MG63 (cell line): ENCODE data around the gene C1orf159. TPM values are rescaled to one million over a fixed set of nuclear protein-coding genes. Genes with fewer than 3 reads are reported as not detected.

Source experiments
- DNase-seq: peaks from one replicate; pipeline ENCODE4 v3.0.0-alpha.2; 2020
- H3K27me3 ChIP-seq: fragments of 250-450 bp; sonication (Bioruptor Pico); 2 replicates; pipeline ENCODE4 v1.5.1; 2020; ENCODE audit warnings: mild to moderate bottlenecking, moderate library complexity
- H3K36me3 ChIP-seq: fragments of 250-450 bp; sonication (Bioruptor Pico); 2 replicates; pipeline ENCODE4 v1.5.1; 2020; ENCODE audit warnings: mild to moderate bottlenecking, moderate library complexity
- H3K4me3 ChIP-seq: fragments of 250-450 bp; sonication (Bioruptor Pico); 2 replicates; pipeline ENCODE4 v1.5.1; 2020; ENCODE audit warnings: mild to moderate bottlenecking, moderate library complexity
- H3K9me3 ChIP-seq: fragments of 250-450 bp; sonication (Bioruptor Pico); 2 replicates; pipeline ENCODE4 v1.5.1; 2020; ENCODE audit warnings: mild to moderate bottlenecking, moderate library complexity
- total RNA-seq: library from RNA; depleted of rRNA; stranded (reverse); fragments of >200 nt; shearing (Covaris generic); gene quantifications from 2 replicates; pipeline ENCODE4 v1.2.3, GENCODE V29; 2014; ENCODE audit warnings: low replicate concordance

C1orf159 gene
- total RNA-seq, 1 experiment from 2014 or later = 18.2 TPM

GRCh38 chr1:1124786-1125642 is 9.1 kb upstream of the C1orf159 start:
- no peak for DNase-seq
- no peaks in the 10 kb centered on the region for H3K27me3 ChIP-seq
- H3K36me3 ChIP-seq = no peaks in the 10 kb centered on the region
- H3K4me3 ChIP-seq = no peak overlapping the region
- H3K9me3 ChIP-seq = no peaks in the 10 kb centered on the region; the same call in 1 of the 2 replicates

DNA sequence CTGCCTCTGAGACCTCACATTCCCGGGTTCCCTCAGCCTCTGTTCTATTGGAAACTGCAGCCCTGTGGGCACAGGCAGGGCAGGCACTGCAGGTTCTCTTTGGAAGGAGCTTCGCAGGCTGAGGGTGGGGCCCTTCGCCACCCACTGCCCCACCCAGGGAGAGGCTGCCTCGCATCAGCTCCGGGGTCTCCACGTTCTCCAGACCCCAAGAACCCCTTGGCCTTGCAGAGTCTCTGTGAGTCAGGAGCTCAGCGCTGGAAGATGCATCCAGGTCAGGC is 8.6 kb upstream of the C1orf159 start:
- Histone ChIP-seq H3K4me3 (no peak overlapping the region), H3K27me3 (no peaks in the 10 kb centered on the region), H3K36me3 (no peaks in the 10 kb centered on the region), H3K9me3 (no peaks in the 10 kb centered on the region; the same call in 1 of the 2 replicates)
- DNase-seq = no peak

GRCh38 chr1:1123581-1124507 is 8.0 kb upstream of the C1orf159 start:
- H3K9me3 ChIP-seq = no peaks in the 10 kb centered on the region; the same call in 1 of the 2 replicates
- DNase-seq = peak; percentile 36
- no peak overlapping the region for H3K4me3 ChIP-seq
- no peaks in the 10 kb centered on the region for H3K36me3 ChIP-seq
- H3K27me3 ChIP-seq = no peaks in the 10 kb centered on the region

DNA sequence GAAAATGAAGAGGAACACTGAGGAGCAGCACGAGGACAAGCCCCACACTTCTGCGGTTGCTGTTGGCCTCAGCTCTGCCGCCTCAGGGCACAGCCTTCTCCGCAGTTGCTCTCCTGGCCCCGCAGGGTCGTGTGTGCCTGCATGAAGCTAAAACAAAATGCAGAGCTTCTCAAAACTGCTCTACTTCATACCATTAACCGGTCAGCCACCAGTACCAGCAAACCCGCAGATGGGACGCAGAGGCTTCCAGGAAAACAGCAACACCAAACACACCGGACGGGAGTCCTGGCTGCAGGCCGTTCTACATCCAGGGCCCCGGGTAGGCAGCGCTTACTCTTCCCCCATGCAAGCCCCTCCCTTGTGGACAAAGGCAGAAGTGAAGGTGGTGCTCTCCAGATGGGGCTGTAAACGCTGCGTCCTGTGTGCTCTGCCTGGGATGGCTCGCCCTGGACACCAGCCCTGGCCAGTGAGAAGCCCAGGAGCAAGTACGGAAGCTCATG is 7.1 kb upstream of the C1orf159 start:
- DNase-seq = no peak
- no peak overlapping the region for H3K4me3 ChIP-seq
- H3K36me3 ChIP-seq = no peaks in the 10 kb centered on the region
- H3K9me3 ChIP-seq = no peaks in the 10 kb centered on the region; the same call in 1 of the 2 replicates
- H3K27me3 ChIP-seq = no peaks in the 10 kb centered on the region

GRCh38 chr1:1122078-1122811 is 6.4 kb upstream of the C1orf159 start:
- peak; percentile 68 for DNase-seq
- Histone ChIP-seq H3K36me3 (no peaks in the 10 kb centered on the region), H3K27me3 (peaks cover 4% of the 10 kb centered on the region; the same call in 1 of the 2 replicates), H3K9me3 (no peaks in the 10 kb centered on the region; the same call in 1 of the 2 replicates), H3K4me3 (no peak overlapping the region)

- no peaks in the 10 kb centered on the region for H3K36me3 ChIP-seq
- H3K4me3 ChIP-seq = no peak overlapping the region
- H3K27me3 ChIP-seq = peaks cover 5% of the 10 kb centered on the region; the same call in 1 of the 2 replicates
- no peak for DNase-seq
- no peaks in the 10 kb centered on the region; the same call in 1 of the 2 replicates for H3K9me3 ChIP-seq
Measured at GRCh38 chr1:1121611-1122077, 5.8 kb upstream of the C1orf159 start.

DNA sequence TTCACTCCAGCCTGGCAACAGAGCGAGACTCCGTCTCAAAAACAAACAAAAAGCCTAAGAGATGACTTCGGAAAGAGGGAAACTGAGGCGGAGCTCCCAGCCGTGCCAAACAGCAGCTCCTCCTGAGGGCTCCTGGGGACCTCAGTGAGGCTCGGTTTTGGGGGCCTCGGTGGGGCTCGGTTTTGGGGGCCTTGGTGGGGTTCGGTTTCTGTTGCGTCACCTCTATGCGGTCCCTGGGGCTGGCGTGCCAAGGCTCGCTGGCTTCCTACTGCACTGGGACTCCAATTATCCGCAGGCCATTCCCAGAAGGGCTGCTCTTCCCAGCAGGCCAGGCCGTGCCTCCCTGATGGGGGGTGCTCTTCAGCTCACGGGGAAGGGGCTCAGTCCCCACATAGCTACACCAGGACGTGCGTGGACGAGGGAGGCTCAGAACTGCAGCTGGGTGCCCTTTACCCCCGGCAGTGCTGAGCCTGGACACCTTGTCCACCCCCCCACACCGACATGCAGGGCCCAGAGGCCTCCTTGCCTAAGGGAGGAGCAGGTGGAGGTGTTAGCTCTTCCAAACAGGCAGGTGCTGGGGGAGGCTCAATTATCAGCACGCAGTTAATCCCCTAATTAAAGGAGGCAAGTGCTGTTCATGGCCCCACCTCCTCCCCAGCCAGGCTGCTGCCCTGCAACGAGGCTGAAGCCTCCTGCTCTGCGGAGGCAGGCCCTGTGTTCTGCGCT is 5.1 kb upstream of the C1orf159 start:
- H3K27me3 ChIP-seq = peaks cover 5% of the 10 kb centered on the region; the same call in 1 of the 2 replicates
- no peak for DNase-seq
- no peak overlapping the region for H3K4me3 ChIP-seq

GRCh38 chr1:1120096-1120495 is 4.2 kb upstream of the C1orf159 start:
- Histone ChIP-seq H3K27me3 (peaks cover 5% of the 10 kb centered on the region; the same call in 1 of the 2 replicates), H3K9me3 (no peaks in the 10 kb centered on the region; the same call in 1 of the 2 replicates), H3K36me3 (no peaks in the 10 kb centered on the region), H3K4me3 (no peak overlapping the region)
- no peak for DNase-seq

More for the DNA sequence above, 5.1 kb upstream of the C1orf159 start:
- Histone ChIP-seq H3K36me3 (no peaks in the 10 kb centered on the region), H3K9me3 (no peaks in the 10 kb centered on the region; the same call in 1 of the 2 replicates)

DNA sequence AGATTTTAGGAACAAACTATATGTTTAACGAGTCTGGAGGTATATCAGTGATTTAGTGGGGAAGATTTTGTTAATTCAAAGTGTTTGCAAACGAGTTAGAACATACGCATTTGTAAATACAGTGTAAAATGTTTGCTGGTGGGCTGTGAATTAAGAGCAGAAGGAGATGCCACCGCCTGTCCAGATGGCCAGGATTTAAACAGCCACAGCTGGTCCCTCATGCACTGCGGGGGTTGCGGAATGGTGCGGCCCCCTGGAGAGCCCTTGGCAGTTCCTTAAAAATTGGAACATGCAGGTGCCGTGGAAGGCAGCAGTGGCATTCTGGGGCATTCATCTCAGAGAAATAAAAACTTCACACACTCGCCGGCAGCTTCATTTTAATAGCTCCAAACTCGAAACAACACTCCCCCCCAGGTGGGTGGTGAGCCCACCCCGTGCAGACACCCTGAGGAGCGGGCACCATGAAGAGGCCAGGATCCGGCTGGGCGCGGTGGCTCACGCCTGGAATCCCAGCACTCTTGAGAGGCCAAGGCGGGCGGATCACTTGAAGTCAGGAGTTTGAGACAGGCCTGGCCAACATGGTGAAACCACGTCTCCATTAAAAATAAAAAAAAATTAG is 3.5 kb upstream of the C1orf159 start:
- Histone ChIP-seq H3K36me3 (no peaks in the 10 kb centered on the region), H3K4me3 (no peak overlapping the region), H3K9me3 (no peaks in the 10 kb centered on the region; the same call in 1 of the 2 replicates), H3K27me3 (peaks cover 5% of the 10 kb centered on the region; the same call in 1 of the 2 replicates)
- DNase-seq = no peak

DNA sequence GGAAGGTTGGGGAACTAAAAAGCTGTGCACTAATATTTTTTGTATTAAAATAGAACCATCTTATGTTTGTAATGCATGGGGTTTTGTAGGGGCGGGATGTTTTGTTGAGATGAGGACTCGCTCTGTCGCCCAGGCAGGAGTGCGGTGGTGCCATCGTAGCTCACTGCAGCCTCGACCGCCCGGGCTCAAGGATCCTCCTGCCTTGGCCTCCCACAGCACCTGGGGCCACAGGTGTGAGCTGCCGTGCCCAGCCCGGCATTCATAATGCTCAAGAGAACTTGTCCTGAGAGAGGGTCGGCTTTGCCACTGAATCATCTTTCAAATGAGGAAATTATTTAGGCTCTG is 3.0 kb upstream of the C1orf159 start:
- DNase-seq = no peak
- Histone ChIP-seq H3K9me3 (no peaks in the 10 kb centered on the region), H3K36me3 (no peaks in the 10 kb centered on the region), H3K4me3 (no peak overlapping the region), H3K27me3 (peaks cover 5% of the 10 kb centered on the region; the same call in 1 of the 2 replicates)

DNA sequence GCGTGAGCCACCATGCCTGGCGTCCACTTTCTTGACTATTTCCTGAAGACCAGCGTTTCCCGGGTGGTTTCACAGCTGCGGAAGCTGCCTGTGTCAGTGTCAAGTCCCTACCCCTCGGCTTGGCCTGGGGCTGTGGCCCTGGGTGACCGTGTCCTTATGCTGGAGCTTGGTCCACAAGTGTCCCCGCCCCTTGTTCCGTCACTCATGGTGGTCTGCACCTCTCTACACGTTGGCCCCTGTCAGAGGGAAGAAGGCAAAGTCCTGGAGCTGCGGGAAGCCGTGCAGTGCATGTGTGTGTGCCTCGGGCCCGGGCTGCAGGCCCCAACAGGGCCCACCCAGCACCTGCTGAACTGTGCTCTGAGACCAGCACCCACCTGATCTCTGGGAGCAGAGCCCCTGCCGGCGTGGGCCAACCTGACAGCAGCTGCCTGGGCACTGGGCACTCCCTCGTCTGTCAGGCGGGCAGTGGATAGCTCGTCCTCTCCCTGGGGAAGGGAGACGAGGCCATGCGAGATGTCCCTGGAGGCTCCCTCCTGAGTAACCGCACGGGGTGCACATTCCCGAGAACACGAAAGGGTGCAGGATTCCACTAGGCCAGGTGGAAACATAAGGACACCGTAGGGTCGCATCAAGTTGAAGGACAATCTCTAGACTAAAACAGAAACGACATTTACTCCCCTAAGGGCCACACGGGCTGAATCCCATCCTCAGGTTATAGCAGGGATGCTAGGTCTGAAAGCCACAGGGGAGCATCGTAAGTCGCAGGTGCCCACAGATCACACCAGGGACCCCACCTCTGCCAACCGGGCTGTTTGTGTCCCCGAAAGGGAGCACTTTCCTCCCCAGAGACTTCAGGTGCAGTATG is 2.4 kb upstream of the C1orf159 start:
- Histone ChIP-seq H3K27me3 (peaks cover 5% of the 10 kb centered on the region; the same call in 1 of the 2 replicates), H3K36me3 (peaks cover 4% of the 10 kb centered on the region), H3K4me3 (no peak overlapping the region), H3K9me3 (0 out of 2 replicates have a peak, but pooled peaks cover 3% of the 10 kb centered on the region)
- no peak for DNase-seq

- no peak for DNase-seq
- Histone ChIP-seq H3K36me3 (peaks cover 10% of the 10 kb centered on the region), H3K9me3 (0 out of 2 replicates have a peak, but pooled peaks cover 4% of the 10 kb centered on the region), H3K4me3 (no peak overlapping the region), H3K27me3 (peaks cover 5% of the 10 kb centered on the region; the same call in 1 of the 2 replicates)
Measured at GRCh38 chr1:1117469-1117831, 1.6 kb upstream of the C1orf159 start.

GRCh38 chr1:1116701-1117468 is 996 bp upstream of the C1orf159 start:
- H3K27me3 ChIP-seq = peaks cover 5% of the 10 kb centered on the region; the same call in 1 of the 2 replicates
- H3K9me3 ChIP-seq = 0 out of 2 replicates have a peak, but pooled peaks cover 4% of the 10 kb centered on the region
- peak overlapping the region; percentile 72 for H3K4me3 ChIP-seq
- DNase-seq = peak; percentile 17
- peaks cover 10% of the 10 kb centered on the region for H3K36me3 ChIP-seq
